ENCODE results near the gene POMT2.

POMT2 gene

DNA sequence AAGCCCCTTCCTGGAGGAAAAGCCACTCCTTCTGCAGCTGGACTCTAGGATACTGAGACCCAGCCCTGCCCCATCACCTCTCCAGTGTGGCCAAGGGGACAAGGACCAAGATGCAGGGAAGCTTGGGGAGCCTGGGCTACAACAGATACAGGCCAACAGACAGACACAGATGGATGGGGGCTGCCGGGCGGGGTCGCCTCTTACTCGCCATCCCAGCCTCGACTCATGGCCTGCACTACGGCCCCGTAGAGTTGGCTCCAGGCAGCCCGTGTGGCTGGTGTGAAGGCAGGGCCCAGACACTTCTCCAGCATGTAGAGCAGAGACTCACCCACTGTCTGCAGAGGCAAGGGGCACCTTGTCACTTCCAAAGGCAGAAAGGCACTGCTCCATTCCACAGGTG, 54.3 kb downstream of the POMT2 start:
- no peak for DNase-seq

DNA sequence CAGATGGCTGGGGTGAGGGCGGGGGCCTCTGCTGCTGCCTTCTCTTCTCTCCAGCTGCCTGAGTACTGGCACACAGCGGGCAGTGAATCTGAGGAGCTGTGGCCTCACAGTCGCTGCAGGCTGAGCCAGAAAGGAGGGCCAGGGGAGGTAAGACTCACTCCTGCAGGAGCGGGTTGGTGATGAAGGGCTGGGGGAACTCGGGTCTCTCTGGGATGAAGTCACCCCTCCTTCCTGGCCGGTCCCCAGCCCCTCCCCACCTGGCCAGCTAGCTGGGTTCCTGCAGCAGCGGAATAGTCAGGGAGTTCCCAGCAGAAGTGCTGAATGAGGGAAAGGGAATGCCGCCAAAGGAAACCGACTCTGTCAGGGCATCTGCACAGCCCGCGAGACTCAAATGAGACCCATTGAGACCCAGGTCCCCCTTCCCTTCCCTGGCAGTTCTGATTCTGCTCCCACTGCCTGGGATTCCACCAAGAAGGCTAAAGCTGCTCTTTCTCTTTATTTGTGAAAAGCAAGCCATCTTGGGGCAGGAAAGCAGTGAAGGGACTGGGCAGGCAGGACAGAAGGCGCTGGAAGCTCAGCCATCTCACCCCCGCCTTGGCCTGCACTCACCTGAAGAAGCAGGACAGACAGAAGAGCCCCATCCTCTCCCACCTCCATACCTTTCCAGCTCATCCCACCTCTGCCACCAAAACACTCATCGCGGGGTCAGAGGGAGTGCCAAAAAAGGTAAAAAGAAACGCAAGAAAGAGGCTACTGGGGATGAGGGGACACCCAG, 54.9 kb downstream of the POMT2 start:
- no peak for DNase-seq

DNA sequence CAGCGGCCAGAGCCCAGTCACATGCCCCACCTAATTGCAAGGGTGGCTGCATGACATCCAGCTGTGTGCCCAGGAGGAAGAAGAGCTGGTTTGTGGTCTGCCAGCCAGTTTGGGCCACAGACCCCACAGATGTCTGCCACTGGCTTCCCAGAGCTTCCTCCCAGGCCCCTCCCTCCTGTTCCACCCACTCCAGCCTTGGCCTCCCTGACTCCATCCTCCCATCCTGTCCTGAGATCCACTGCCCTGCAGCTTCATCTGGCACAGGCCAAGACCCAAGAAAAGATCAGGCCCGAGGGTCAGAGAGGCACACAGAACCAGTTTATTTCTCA, 55.5 kb downstream of the POMT2 start:
- DNase-seq = no peak

DNA sequence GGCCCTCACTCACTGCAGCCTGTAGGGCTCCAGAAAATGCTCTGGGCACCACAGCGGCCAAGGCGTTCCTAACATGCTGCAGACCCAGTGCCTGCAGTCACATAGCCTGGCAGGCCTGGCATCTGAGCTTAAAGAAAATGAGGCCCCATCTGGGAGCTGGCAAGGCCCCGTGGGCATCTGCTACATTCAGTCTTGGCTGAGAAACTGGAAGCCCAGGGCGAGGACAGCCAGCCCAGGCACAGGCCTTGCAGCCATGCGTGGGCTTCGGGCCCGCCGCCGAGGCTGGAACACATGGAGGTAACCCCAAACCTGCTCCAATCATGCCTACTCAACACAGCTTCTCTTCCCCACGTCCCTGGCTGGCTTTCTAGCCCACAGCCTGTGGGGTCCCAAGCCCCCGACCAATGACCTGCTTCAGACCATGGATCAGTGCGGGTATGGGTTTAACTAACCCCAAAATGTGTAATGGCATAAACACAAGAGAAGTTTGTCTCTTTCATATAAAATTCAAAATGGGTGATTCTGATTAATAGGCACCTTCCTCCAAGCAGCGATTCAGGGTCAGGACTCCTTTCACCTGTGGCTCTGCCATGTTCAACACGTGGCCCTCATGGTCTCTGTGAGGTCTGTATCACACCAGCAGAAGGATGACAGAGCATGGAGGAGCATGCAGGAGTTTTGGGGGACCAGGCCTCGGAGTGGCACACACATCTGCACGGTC, 56.1 kb downstream of the POMT2 start:
- no peak for DNase-seq

DNA sequence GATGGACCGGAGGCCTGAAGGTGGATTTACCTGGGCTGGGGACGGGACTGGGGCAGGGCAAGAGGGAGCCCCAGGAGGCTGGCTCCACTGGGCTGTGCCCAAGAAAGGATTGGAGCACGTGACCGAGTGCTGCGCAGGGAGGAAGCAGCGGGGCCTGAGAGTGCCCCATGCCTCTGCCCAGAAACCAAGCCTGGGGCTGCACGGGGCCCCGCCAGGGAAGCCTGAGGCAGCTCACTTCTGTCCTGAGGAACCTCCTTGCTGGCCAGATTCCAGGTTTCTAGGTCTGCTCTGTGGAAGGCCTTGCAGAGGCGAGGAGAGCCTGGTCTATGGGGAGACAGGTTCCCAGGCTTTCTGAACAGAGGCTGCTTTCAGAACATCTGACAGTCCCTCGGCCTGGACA, 60.1 kb downstream of the POMT2 start:
- DNase-seq = no peak

DNA sequence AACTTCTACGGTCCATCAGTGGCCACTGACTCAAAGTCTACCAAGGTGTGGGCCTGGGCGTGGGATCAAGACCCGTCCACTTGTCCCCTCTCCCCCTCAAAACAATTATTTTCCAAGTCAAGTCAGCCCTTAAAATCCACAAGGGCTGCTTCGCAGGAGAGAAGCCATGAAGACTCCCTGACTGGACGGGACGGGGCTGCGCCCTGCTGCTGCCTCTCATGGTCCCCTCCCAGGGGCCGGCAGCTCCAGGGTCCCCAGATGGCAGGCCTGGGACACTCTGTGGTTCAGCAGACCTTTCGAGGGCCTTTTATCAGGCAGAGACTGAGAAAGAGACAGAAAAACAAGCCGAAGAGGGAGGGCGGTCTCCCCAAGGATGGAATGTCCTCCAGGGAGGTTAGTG, 60.5 kb downstream of the POMT2 start:
- DNase-seq = no peak

DNA sequence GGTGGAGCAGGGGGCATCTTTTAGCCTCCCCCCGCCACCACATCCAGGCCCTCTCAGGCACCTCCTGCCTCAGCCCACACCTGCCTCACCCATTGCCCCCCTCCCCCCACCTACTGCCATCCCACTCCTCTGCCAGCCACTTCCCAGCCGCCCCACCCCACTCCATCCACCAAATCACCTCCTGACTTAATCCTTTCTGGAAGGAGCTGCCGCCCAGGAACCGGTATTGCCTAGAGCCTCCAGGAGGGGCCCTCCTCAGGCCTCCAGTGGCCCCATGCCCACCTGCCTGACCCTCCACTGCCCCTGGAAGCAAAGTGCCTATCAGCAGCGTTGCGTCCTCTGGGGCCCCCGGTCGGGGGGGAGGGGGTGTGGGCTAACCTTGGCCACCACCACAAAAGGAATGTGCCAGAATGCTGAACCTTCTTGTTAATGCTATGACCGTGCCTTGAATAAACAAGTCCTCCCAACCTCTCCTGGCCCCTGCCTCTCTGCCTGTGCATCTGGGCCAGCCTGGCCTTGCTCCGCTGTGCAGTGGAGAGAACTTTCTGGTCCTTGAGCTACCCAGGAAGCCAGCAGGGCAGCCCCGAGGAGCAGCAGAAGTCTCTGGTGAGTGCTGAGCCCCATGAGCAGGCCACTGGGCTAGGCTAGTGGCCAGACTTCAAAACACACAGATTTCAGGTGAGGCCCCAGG, 61.5 kb downstream of the POMT2 start:
- DNase-seq = no peak

DNA sequence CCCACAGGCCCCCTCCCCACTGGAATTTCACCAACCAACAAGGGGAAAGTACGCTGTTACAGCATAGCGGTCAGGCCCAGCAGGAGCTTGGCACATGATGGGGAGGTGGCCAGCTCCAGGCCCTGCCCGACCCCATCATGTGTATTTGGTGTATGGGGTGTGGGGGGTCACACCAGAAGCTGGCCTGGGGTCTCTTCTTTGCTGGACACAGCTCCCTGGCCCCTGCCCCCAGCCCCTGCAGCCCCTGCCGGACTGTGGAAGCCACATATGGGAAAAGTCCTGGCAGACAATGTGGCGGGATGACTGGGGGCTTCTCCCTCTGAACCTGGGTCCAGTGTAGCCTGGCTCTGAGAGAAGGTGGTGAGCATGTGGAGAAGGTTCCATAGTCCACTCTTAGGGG, 62.1 kb downstream of the POMT2 start:
- no peak for DNase-seq

DNA sequence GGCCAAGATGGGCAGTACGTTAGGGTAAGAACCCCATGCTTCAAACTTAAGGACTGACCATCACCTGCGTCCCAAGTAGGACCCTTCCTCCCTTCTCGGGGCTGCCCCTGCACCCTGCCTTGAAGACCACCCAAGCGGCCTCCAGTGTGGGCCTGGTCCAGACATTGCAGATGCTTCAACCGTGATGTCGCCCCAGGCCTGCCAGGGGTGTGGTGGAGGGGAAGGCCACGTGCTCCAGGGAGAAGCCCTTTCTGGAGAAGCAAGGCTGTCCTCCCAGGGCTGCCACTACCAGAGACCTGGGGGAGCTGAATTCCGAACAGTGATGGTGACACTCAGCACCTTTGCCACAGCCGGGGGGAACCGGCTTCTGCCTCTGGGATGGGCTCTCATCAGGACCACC, 63.0 kb downstream of the POMT2 start:
- DNase-seq = no peak

DNA sequence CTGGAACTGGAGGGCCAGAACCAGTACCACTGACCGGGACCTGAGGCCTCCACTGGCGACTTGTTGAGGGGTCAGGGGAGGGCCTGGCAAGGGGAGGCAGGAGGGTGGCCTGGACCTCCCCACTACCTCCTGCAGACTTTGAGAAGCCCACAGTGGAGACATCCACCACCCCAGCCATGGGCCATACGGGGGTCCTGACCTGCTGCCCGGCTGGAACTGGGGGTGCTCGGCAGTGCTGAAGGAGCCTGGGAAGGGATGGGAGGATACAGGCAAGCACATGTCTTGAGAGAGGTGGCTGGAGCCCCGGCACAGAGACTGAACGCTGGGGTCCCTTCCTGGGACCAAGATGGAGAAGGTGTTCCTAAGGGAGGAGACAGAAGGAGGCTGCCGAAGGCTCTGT, 64.0 kb downstream of the POMT2 start:
- DNase-seq = no peak

DNA sequence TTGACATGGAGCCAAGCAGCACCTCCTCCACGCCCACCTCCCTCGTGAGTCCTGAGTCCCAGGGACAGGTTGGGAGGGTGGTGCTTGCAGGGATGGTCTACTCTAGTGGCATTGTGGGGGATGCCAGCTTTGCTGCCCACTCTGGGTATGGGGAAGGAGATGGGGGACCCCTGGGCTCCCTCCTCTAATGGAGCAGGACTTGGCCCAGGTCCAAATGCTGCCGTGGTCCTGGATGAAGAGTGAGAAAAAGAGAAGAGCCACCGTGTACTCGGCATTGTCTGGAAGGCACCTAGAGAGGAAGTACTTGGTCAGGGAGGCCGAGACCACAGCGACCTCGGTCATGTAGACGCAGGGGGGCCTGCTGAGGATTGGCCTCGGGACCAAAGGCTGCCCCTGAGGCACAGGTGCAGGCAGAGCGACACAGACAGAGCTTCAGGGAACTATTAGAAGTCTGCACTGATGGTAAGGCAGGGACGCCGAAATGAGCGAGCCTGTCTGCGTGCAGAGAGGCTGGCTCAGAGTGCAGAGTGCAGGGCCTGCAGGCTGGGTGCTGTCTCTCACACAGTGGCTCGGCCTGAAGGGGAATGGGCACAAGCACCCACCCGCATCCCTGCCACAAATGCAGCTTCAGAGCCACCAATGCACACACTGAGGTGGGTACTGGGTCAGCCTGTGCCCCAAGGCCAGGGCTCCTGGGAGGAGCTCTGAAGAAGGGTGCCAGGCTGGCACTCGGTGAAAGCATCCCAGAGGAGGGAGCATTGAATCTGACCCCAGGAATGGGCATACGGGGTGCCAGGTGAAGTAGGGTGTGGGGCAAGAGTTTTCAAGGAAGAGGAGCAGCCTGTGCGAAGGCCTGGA, 67.1 kb downstream of the POMT2 start:
- DNase-seq = no peak

DNA sequence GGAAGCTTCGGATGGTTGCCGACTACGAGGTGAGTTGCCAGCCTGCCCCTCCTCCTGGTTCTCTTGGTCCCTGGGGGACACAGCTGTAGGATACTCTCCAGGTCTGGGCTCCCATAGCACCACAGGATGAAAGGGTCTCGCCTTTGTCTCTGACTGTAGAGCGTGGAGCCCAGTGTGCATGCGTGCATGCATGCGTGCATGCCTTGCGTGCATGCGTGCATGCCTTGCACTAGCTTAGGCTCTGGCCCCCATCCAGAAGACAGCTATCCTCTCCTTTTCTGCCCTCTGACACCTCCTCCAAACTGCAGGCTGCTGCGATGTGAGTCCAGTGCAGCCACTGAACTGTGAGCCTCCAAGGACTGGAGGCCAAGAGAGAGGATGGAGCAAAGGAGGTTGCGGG, 68.8 kb downstream of the POMT2 start:
- DNase-seq = no peak

DNA sequence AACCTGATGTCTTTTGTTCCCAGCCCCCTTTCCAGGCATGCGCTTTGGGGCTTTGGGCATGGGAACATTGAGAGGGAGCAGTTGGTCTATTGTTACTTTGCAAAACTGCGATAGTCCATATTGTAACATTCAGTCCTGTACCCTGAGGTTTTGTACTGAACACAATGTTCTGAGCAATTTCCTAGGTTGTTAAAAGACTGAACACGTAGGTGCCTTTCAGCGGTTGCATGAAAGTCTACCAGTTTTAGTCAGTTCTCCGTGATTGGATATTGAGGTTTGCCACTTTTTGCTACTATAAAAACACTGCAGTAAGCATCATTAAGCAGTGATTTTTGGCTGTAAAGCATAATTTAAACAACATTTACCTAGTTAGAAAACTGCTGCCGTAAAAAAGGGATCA, 69.8 kb downstream of the POMT2 start:
- DNase-seq = no peak

DNA sequence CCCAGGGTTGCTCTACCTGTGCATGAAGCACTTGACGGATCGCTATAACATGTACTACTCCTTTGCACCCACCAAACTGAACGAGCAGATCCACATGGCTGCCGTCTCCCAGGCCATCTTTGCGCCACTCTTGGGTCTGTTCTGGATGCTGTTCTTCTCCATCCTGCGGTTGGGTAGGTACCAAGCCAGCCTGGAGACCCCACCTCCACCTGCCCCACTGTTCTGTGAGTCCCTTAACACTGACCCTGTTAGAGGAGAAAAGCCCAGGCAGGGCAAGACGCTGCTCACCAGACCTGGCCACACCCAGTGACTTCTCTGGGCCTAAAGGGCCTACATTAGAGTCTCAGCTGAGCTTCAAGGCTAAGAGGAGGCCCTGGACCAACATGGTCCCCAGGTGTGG, 71.4 kb downstream of the POMT2 start:
- DNase-seq = no peak

DNA sequence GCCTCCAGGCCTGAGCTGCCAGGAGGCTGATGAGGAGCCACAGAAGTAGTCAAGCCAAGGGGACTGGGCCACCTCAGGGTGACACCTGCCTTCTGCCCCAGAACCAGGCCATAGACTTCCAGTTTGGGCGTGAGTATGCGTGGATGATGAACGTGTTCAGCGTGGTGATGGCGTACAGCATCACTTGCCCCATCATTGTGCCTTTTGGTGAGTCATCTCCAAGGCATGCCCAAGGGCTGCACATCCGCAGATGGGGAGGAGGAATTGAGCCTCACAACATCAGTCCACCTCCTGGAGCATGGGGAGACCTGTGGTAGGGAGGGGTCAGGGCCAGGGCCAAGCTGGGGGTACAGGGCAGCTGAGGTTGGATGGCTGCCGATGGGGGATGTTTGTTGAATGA, 72.0 kb downstream of the POMT2 start:
- DNase-seq = no peak

DNA sequence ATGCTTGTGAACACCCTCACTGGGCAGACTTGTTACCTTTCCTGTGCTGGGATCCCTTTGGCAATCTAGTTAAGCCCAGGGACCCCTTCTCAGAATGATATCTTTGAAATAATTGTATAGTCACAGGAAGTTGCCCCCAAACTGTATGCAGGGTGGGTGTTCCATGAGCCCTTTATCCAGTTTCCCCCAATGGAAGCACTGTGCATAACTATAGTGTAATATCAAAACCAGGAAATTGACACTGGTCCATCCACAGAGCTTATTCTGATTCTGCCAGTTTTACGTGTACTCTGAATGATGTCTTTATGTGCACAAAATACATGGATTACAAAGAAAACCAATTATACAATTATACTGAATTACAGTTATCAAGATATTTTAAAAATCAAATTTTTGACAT, 73.9 kb downstream of the POMT2 start:
- no peak for DNase-seq

DNA sequence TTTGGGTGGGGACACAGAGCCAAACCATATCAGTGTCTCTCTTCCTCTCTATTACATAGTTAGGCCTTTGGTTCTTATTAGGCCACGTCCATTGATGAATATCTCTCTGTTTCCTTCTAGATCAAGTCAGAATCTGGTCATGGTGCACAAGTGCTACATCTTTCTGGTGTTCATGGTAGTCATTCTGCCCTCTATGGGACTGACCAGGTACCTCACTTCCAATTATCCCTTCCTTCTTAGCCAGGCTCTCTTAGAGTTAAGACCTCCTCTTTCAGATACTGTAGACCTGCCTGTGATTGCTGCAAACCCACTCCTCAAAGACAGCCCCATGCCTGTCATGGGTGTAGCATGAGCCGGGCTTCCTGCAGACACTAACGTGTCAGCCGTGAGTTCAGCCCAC, 74.9 kb downstream of the POMT2 start:
- no peak for DNase-seq

DNA sequence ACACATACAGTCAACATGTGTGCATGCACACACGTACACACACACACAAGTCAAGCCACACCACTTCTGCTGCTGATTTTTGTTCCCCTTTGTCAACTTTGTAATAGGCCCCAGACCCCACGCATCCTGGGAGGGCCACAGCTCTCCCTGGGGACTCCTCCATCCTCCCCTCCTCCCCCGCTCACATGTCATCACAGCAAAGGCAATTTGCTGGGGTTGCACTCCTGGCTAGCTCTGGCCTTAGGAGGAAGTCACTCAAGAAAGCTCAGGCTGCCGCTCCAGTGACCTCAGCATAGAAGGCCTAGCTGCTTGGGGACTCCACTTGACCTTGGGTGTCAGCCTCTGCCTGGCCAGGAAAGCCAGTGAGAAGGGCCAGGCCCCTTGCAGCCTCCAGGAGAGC, 76.8 kb downstream of the POMT2 start:
- DNase-seq = no peak

DNA sequence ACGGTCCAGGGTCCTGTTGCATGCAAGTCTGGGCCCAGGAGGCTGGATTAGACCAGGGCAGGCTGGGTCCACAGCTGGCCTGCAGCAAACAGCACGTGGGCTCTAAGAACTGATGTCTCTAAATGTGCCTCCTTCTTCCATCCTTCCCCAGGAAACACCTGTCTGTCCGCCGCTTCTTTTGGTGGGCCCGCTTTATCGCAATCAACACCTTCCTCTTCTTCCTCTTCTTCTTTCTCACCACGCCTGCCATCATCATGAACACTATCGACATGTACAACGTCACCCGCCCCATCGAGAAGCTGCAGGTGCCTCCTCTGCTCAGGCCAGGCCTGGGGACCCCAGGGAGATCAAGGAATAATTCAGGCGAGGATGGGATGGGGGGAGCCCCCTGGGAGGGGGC, 77.9 kb downstream of the POMT2 start:
- DNase-seq = no peak

DNA sequence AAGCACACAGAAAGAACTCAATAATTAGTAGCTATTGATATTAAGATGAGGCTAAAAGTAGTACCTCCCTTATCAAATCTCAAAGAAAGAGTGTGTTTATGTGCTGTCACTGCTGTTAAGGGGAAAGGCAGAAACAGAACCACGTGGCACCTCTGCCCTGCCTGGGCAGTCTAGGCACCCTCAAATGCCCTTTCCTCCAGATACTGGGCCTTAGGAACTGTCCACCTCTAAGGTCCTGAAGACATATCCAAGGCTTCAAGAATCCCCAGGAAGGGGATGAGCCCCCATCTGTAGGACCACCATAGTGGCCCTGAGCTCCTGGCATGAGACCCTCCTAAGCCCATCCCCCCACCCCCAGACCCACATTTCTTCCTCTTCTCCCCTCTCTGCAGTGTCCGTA, 78.7 kb downstream of the POMT2 start:
- no peak for DNase-seq

DNA sequence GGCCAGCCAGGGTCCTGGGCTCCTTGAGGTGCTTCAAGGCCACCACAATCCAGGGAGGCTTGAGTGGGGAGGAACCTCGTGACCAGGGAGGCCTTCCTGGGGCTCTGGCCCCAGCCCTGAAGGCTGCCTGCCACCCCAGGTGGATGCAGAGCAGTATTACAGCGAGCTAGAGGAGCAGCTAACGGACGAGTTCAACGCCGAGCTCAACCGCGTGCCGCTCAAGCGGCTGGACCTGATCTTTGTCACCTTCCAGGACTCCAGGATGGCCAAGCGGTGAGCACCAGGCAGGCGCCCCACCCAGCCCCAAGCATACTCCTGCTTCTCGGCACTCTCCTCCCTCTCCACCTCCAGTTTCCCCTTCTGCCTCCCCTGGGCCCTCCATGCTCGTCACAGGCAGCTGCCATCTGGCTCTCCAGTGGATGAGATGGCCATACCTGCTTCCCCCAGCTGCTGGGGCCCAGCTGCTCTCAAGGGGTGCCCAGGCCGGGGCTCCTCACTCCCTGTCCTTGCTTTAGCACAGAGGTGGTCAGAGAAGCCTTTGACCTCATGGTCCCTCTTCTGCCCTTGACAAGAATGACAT, 80.3 kb downstream of the POMT2 start:
- DNase-seq = no peak

DNA sequence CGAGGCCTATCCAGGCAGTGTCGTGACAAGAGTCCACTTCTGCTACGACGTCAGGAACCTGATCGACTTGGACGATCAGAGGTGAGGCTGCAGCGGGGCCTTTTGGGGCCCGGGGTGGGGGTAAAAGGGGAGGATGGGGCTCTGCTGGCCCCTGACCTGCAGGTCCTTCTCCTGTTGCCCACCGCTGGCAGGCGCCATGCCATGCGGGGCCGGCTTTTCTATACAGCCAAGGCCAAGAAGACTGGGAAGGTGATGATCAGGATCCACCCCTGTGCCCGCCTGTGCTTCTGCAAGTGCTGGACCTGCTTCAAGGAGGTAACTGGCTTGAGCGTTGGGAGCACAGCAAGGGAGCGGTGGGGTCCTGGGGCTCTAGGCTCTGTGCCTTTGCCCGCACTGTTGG, 81.3 kb downstream of the POMT2 start:
- no peak for DNase-seq

DNA sequence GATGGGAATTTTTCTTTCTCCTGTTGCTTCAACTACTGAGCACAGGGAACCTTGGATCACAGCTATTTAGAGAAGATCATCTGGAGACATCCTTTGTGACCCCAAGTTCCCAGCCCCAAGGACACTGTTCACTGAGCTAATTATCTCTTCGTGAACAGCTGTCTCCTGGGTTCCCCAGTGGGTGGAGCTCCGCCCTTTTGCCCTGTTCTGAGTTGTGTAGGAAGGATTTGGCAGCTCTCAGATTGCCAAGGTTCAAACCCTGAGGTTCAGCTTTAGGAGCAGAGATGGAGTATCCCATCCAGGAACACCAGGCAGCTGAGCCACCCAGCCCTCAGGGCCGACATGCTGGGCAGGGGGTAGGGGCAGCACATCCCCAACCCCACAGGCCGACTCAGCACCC, 81.7 kb downstream of the POMT2 start:
- DNase-seq = no peak
